ENCODE data around the gene CUEDC1.
"Not testable (repeated sequence)": the region's sequence is repeated elsewhere in the genome, so short reads cannot be mapped to it uniquely, and the experiment has no call there.

The CUEDC1 gene

GRCh38 chr17:57849163-57849873 lies 105.9 kb downstream of the CUEDC1 start:
- Histone ChIP-seq H3K4me1 (ENCODE audit: control insufficient read depth, insufficient read depth, low read length) (peaks cover 11% of the 10 kb centered on the region), H3K9ac (ENCODE audit: low read depth, low read length) (peak overlapping the region; percentile 83), H3K4me3 (ENCODE audit: low read depth, low read length) (peak overlapping the region; percentile 92), H3K27me3 (ENCODE audit: control insufficient read depth, insufficient read depth, low read length) (no peaks in the 10 kb centered on the region), H3K9me3 (ENCODE audit: control insufficient read depth, insufficient read depth, low read length) (no peaks in the 10 kb centered on the region), H3K36me3 (ENCODE audit: control insufficient read depth, insufficient read depth, low read length) (peaks cover 4% of the 10 kb centered on the region)

GRCh38 chr17:57846056-57846945 lies 108.9 kb downstream of the CUEDC1 start:
- H3K27me3 ChIP-seq (ENCODE audit: control insufficient read depth, insufficient read depth, low read length); H3K36me3 ChIP-seq (ENCODE audit: control insufficient read depth, insufficient read depth, low read length); H3K4me3 ChIP-seq (ENCODE audit: low read depth, low read length); H3K4me1 ChIP-seq (ENCODE audit: control insufficient read depth, insufficient read depth, low read length); H3K9ac ChIP-seq (ENCODE audit: low read depth, low read length); H3K9me3 ChIP-seq (ENCODE audit: control insufficient read depth, insufficient read depth, low read length): not testable (repeated sequence)

GRCh38 chr17:57842280-57842679 lies 112.9 kb downstream of the CUEDC1 start:
- no peaks in the 10 kb centered on the region for H3K27me3 ChIP-seq (ENCODE audit: control insufficient read depth, insufficient read depth, low read length)
- no peak overlapping the region for H3K4me3 ChIP-seq (ENCODE audit: low read depth, low read length)
- H3K9me3 ChIP-seq (ENCODE audit: control insufficient read depth, insufficient read depth, low read length) = no peaks in the 10 kb centered on the region
- no peak overlapping the region for H3K9ac ChIP-seq (ENCODE audit: low read depth, low read length)
- H3K36me3 ChIP-seq (ENCODE audit: control insufficient read depth, insufficient read depth, low read length) = peaks cover 20% of the 10 kb centered on the region
- no peaks in the 10 kb centered on the region for H3K4me1 ChIP-seq (ENCODE audit: control insufficient read depth, insufficient read depth, low read length)

GRCh38 chr17:57839571-57839923 lies 115.7 kb downstream of the CUEDC1 start:
- Histone ChIP-seq H3K4me3 (ENCODE audit: low read depth, low read length) (no peak overlapping the region), H3K4me1 (ENCODE audit: control insufficient read depth, insufficient read depth, low read length) (no peaks in the 10 kb centered on the region), H3K36me3 (ENCODE audit: control insufficient read depth, insufficient read depth, low read length) (peaks cover 19% of the 10 kb centered on the region), H3K9ac (ENCODE audit: low read depth, low read length) (no peak overlapping the region), H3K9me3 (ENCODE audit: control insufficient read depth, insufficient read depth, low read length) (no peaks in the 10 kb centered on the region), H3K27me3 (ENCODE audit: control insufficient read depth, insufficient read depth, low read length) (no peaks in the 10 kb centered on the region)

GRCh38 chr17:57838857-57839570 lies 116.2 kb downstream of the CUEDC1 start:
- Histone ChIP-seq H3K4me3 (ENCODE audit: low read depth, low read length) (no peak overlapping the region), H3K9me3 (ENCODE audit: control insufficient read depth, insufficient read depth, low read length) (no peaks in the 10 kb centered on the region), H3K9ac (ENCODE audit: low read depth, low read length) (no peak overlapping the region), H3K36me3 (ENCODE audit: control insufficient read depth, insufficient read depth, low read length) (peaks cover 19% of the 10 kb centered on the region), H3K27me3 (ENCODE audit: control insufficient read depth, insufficient read depth, low read length) (no peaks in the 10 kb centered on the region), H3K4me1 (ENCODE audit: control insufficient read depth, insufficient read depth, low read length) (peaks cover under 1% of the 10 kb centered on the region)

GRCh38 chr17:57838453-57838852 lies 116.8 kb downstream of the CUEDC1 start:
- Histone ChIP-seq H3K9ac (ENCODE audit: low read depth, low read length) (no peak overlapping the region), H3K27me3 (ENCODE audit: control insufficient read depth, insufficient read depth, low read length) (no peaks in the 10 kb centered on the region), H3K4me1 (ENCODE audit: control insufficient read depth, insufficient read depth, low read length) (peaks cover 6% of the 10 kb centered on the region), H3K9me3 (ENCODE audit: control insufficient read depth, insufficient read depth, low read length) (no peaks in the 10 kb centered on the region), H3K36me3 (ENCODE audit: control insufficient read depth, insufficient read depth, low read length) (peaks cover 19% of the 10 kb centered on the region), H3K4me3 (ENCODE audit: low read depth, low read length) (no peak overlapping the region)

GRCh38 chr17:57835333-57835900 lies 119.8 kb downstream of the CUEDC1 start:
- H3K36me3 ChIP-seq (ENCODE audit: control insufficient read depth, insufficient read depth, low read length) = peaks cover 19% of the 10 kb centered on the region

GRCh38 chr17:57834146-57834741 lies 121.0 kb downstream of the CUEDC1 start:
- Histone ChIP-seq H3K9me3 (ENCODE audit: control insufficient read depth, insufficient read depth, low read length) (no peaks in the 10 kb centered on the region), H3K36me3 (ENCODE audit: control insufficient read depth, insufficient read depth, low read length) (peaks cover 9% of the 10 kb centered on the region), H3K27me3 (ENCODE audit: control insufficient read depth, insufficient read depth, low read length) (no peaks in the 10 kb centered on the region), H3K9ac (ENCODE audit: low read depth, low read length) (no peak overlapping the region), H3K4me3 (ENCODE audit: low read depth, low read length) (no peak overlapping the region), H3K4me1 (ENCODE audit: control insufficient read depth, insufficient read depth, low read length) (peaks cover 13% of the 10 kb centered on the region)

More at GRCh38 chr17:57835333-57835900, 119.8 kb downstream of the CUEDC1 start:
- Histone ChIP-seq H3K4me3 (ENCODE audit: low read depth, low read length) (no peak overlapping the region), H3K9ac (ENCODE audit: low read depth, low read length) (no peak overlapping the region), H3K27me3 (ENCODE audit: control insufficient read depth, insufficient read depth, low read length) (no peaks in the 10 kb centered on the region), H3K9me3 (ENCODE audit: control insufficient read depth, insufficient read depth, low read length) (no peaks in the 10 kb centered on the region), H3K4me1 (ENCODE audit: control insufficient read depth, insufficient read depth, low read length) (peaks cover 13% of the 10 kb centered on the region)

GRCh38 chr17:57833179-57833939 lies 121.9 kb downstream of the CUEDC1 start:
- Histone ChIP-seq H3K4me3 (ENCODE audit: low read depth, low read length) (peak overlapping the region; percentile 36), H3K4me1 (ENCODE audit: control insufficient read depth, insufficient read depth, low read length) (peaks cover 13% of the 10 kb centered on the region), H3K27me3 (ENCODE audit: control insufficient read depth, insufficient read depth, low read length) (no peaks in the 10 kb centered on the region), H3K36me3 (ENCODE audit: control insufficient read depth, insufficient read depth, low read length) (peaks cover 5% of the 10 kb centered on the region), H3K9ac (ENCODE audit: low read depth, low read length) (no peak overlapping the region), H3K9me3 (ENCODE audit: control insufficient read depth, insufficient read depth, low read length) (no peaks in the 10 kb centered on the region)

GRCh38 chr17:57832314-57833178 lies 122.7 kb downstream of the CUEDC1 start:
- Histone ChIP-seq H3K4me1 (ENCODE audit: control insufficient read depth, insufficient read depth, low read length) (peaks cover 13% of the 10 kb centered on the region), H3K27me3 (ENCODE audit: control insufficient read depth, insufficient read depth, low read length) (no peaks in the 10 kb centered on the region), H3K9me3 (ENCODE audit: control insufficient read depth, insufficient read depth, low read length) (no peaks in the 10 kb centered on the region), H3K4me3 (ENCODE audit: low read depth, low read length) (peak overlapping the region; percentile 36), H3K9ac (ENCODE audit: low read depth, low read length) (no peak overlapping the region), H3K36me3 (ENCODE audit: control insufficient read depth, insufficient read depth, low read length) (peaks cover 5% of the 10 kb centered on the region)

All from iPS-15b (cell line).